Upper lobe of left lung (tissue), 6 donors: ENCODE measurements around the gene SKOR1. TPM values are rescaled to one million over a fixed set of nuclear protein-coding genes. Genes with fewer than 3 reads are reported as not detected.

Experiments used
- ATAC-seq, 2 donors: fragments of 200-7000 bp; cut with Tn5 transposase; one replicate each; pipeline ENCODE4 v1.9.1; 2022; ENCODE audit warnings: mild to moderate bottlenecking in 2 of 2, moderate library complexity in 2 of 2; ENCODE audit not compliant: low FRiP score in 2 of 2
- DNase-seq, 2 donors: peaks; one replicate each; pipeline ENCODE4 v3.0.0-alpha.2; 2019 to 2020
- H3K27ac ChIP-seq, 4 donors: fragments of 200-600 bp; sonication (generic); one replicate each; pipeline ENCODE4 v1.5.1; 2016 to 2019
- H3K27me3 ChIP-seq, 4 donors: fragments of 200-600 bp; sonication (generic); one replicate each; pipeline ENCODE4 v1.5.1; 2017 to 2019
- H3K36me3 ChIP-seq, 4 donors: fragments of 200-600 bp; sonication (generic); one replicate each; pipeline ENCODE4 v1.5.1; 2016 to 2019
- H3K4me1 ChIP-seq, 4 donors: fragments of 200-600 bp; sonication (generic); one replicate each; pipeline ENCODE4 v1.5.1; 2018 to 2019
- H3K4me3 ChIP-seq, 4 donors: fragments of 200-600 bp; sonication (generic); one replicate each; pipeline ENCODE4 v1.5.1; 2017 to 2019; ENCODE audit warnings: mild to moderate bottlenecking in 2 of 4, moderate library complexity in 1 of 4
- H3K9me3 ChIP-seq, 4 donors: fragments of 200-600 bp; sonication (generic); one replicate each; pipeline ENCODE4 v1.5.1; 2018 to 2019
- EP300 ChIP-seq, 4 donors: sonication (generic); formaldehyde crosslinking; IDR thresholded peaks; one replicate each; pipeline ENCODE4 v1.5.1; 2017; ENCODE audit warnings: antibody characterized with exemption in 4 of 4, control low read depth in 2 of 4
- POLR2A ChIP-seq, 4 donors: fragments of 450-650 bp; IDR thresholded peaks; one replicate each; pipeline ENCODE4 v1.5.1; 2016 to 2017; ENCODE audit warnings: antibody characterized with exemption in 4 of 4, mild to moderate bottlenecking in 2 of 4
- POLR2AphosphoS5 ChIP-seq, 2 donors: sonication (generic); formaldehyde crosslinking; IDR thresholded peaks; one replicate each; pipeline ENCODE4 v1.5.1; 2017; ENCODE audit warnings: antibody characterized with exemption in 2 of 2
- WGBS, 2 donors: methylation state at CpG; one replicate each; pipeline ENCODE4 v1.1.5; 2017 to 2018; 5-methylcytosine and 5-hydroxymethylcytosine counted together
- total RNA-seq, 6 donors: library from RNA; depleted of rRNA in 4 of 6; stranded (reverse); fragments of >200 nt in 4 of 6; gene quantifications; one replicate each; pipeline versions ENCODE4 v1.1.0 to v1.2.1, GENCODE V29; 2016 to 2021
- TF ChIP-seq, protein P1 (sequence below), 6 experiments: fragments of 450-650 bp in 4 of 6; fragments of 200-600 bp in 2 of 6; sonication (generic) in 2 of 6; IDR thresholded peaks; one replicate each; pipeline ENCODE4 v1.5.1; 2016 to 2019; ENCODE audit warnings: antibody characterized with exemption in 6 of 6
- donor health status: DM: no; HTN: no; CAD: no; lungs with moderate emphysema.
- donor health status: DM: no; HTN: yes; CAD: no; lungs with severe emphysema.

SKOR1 gene
- total RNA-seq, 6 donors from 2014 or later, result 0.44 to 4.2 (median 0.63) TPM

GRCh38 chr15:67829647-67830504 lies 4.6 kb downstream of the SKOR1 start:
- DNase-seq, result peak in 1 of 2 donors; percentile 79
- peaks cover 4 to 98% (median 61%) of the 10 kb centered on the region in 4 donors for H3K27me3 ChIP-seq

DNA sequence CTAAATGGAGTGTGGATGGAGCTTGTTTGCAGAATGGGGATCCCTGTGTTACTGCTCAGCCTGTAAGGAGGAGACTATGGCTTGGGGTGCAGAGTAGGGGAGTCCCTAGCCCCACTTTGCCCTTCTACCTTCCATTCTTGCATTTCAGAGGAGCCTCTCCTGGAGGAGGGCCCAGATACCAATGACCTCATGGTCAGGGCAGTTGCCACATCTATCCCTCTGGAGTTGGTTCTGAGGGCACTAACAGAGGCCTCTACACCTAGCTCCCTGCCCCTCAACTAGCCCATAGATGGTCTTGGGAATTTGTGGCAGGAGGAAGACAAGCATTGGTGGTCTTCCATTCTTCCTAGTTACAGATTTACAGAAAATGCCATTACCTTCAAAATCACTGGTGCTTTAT lies 6.1 kb downstream of the SKOR1 start:
- no peaks in the 10 kb centered on the region for H3K9me3 ChIP-seq
- DNase-seq (no peak), ATAC-seq (no peak)
- H3K4me1 ChIP-seq, result peaks cover 51 to 79% (median 69%) of the 10 kb centered on the region in 4 donors
- TF ChIP-seq, protein P1, sequence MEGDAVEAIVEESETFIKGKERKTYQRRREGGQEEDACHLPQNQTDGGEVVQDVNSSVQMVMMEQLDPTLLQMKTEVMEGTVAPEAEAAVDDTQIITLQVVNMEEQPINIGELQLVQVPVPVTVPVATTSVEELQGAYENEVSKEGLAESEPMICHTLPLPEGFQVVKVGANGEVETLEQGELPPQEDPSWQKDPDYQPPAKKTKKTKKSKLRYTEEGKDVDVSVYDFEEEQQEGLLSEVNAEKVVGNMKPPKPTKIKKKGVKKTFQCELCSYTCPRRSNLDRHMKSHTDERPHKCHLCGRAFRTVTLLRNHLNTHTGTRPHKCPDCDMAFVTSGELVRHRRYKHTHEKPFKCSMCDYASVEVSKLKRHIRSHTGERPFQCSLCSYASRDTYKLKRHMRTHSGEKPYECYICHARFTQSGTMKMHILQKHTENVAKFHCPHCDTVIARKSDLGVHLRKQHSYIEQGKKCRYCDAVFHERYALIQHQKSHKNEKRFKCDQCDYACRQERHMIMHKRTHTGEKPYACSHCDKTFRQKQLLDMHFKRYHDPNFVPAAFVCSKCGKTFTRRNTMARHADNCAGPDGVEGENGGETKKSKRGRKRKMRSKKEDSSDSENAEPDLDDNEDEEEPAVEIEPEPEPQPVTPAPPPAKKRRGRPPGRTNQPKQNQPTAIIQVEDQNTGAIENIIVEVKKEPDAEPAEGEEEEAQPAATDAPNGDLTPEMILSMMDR (IDR thresholded peaks at IDR 0.05), result no peak
- TF ChIP-seq EP300 (IDR thresholded peaks at IDR 0.05) (no peak), POLR2A (IDR thresholded peaks at IDR 0.05) (no peak), POLR2AphosphoS5 (IDR thresholded peaks at IDR 0.05) (no peak)
- H3K27me3 ChIP-seq, result peaks cover 4 to 94% (median 61%) of the 10 kb centered on the region in 4 donors
- no peaks in the 10 kb centered on the region for H3K36me3 ChIP-seq
- H3K27ac ChIP-seq, result no peak overlapping the region
- H3K4me3 ChIP-seq, result no peak overlapping the region

More at GRCh38 chr15:67829647-67830504, 4.6 kb downstream of the SKOR1 start:
- Histone ChIP-seq H3K36me3 (no peaks in the 10 kb centered on the region), H3K4me3 (no peak overlapping the region), H3K4me1 (peaks cover 52 to 79% (median 66%) of the 10 kb centered on the region in 4 donors), H3K9me3 (no peaks in the 10 kb centered on the region), H3K27ac (no peak overlapping the region)
- TF ChIP-seq EP300 (IDR thresholded peaks at IDR 0.05) (no peak), POLR2AphosphoS5 (IDR thresholded peaks at IDR 0.05) (no peak), POLR2A (IDR thresholded peaks at IDR 0.05) (no peak)
- TF ChIP-seq, protein P1 (IDR thresholded peaks at IDR 0.05), result no peak
- WGBS, 2 donors, result 17 to 38% methylated on average over 12 to 40 of the region's 68 CpGs
- ATAC-seq, result no peak

- TF ChIP-seq, protein P1 (IDR thresholded peaks at IDR 0.05), result no peak
- no peak for TF ChIP-seq EP300 (IDR thresholded peaks at IDR 0.05)
- TF ChIP-seq POLR2A (IDR thresholded peaks at IDR 0.05), result no peak
- no peak for TF ChIP-seq POLR2AphosphoS5 (IDR thresholded peaks at IDR 0.05)
- H3K27me3 ChIP-seq, result peaks cover 4 to 87% (median 54%) of the 10 kb centered on the region in 4 donors
- 33 to 36% methylated on average over 9 of the region's 9 CpGs for WGBS, 2 donors
- no peak overlapping the region for H3K27ac ChIP-seq
- H3K4me1 ChIP-seq, result peaks cover 49 to 72% (median 63%) of the 10 kb centered on the region in 4 donors
- DNase-seq (no peak), ATAC-seq (no peak)
- no peaks in the 10 kb centered on the region for H3K9me3 ChIP-seq
- no peaks in the 10 kb centered on the region for H3K36me3 ChIP-seq
- no peak overlapping the region for H3K4me3 ChIP-seq
These were observed 6.8 kb downstream of the SKOR1 start for GRCh38 chr15:67832031-67832551.

DNA sequence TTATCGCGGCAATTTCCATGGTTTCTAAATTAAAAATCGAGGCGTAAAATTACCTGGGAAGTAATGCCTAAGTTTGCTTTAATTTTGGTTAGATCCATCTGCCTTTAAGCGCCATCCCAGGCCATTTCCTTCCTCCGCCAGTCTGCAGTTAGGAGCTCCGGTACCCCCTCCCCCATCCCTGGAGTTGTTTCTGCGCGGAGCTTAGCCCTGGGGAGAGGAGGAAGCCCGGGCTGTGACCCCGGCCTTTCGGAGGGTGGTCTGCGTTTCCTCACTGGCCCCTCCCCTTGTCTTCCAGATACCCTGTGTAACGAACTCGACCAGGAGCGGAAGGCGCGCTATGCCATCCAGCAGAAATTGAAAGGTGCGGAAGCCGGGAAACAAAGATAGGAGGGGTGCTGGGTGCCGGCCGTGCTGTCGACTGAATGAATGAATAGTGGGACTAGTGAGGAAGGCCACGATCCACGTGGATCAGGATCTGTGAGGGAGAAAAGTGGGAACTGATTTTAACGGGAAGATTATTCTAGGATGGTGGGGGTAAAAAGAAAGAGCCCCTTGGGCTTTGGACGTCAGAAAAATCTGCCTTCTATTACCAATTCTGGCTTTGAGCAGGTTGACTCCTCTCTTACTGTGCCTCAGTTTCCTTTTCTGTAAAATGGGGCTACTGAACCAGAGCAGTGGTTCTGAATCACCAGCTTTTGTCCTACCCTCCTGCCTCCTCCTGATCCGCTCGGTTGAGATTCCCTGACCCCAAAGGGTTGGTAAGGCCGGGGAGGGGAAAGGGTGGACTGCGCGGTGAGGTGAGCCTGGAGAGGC lies 7.8 kb downstream of the SKOR1 start:
- H3K4me3 ChIP-seq, result peak overlapping the region in 3 of 4 donors; percentile 33 to 53 (median 45)
- ATAC-seq (no peak), DNase-seq (no peak)
- no peak overlapping the region for H3K27ac ChIP-seq
- no peaks in the 10 kb centered on the region for H3K36me3 ChIP-seq
- H3K4me1 ChIP-seq, result peaks cover 40 to 62% (median 54%) of the 10 kb centered on the region in 4 donors
- WGBS, 2 donors, result 7 to 9% methylated on average over 30 to 32 of the region's 32 CpGs
- no peaks in the 10 kb centered on the region for H3K9me3 ChIP-seq
- peaks cover 3 to 77% (median 45%) of the 10 kb centered on the region in 4 donors for H3K27me3 ChIP-seq
- TF ChIP-seq POLR2A (IDR thresholded peaks at IDR 0.05) (no peak), POLR2AphosphoS5 (IDR thresholded peaks at IDR 0.05) (no peak), EP300 (IDR thresholded peaks at IDR 0.05) (no peak)
- TF ChIP-seq, protein P1 (IDR thresholded peaks at IDR 0.05), result no peak
